Gastroesophageal sphincter (tissue), 3 donors: ENCODE measurements around the gene USP43.

Experiments
- POLR2A ChIP-seq, 2 donors: fragments of 450-650 bp; IDR thresholded peaks; one replicate each; pipeline ENCODE4 v1.6.1; 2017; ENCODE audit warnings: antibody characterized with exemption in 2 of 2, mild to moderate bottlenecking in 2 of 2, moderate library complexity in 1 of 2
- POLR2AphosphoS5 ChIP-seq: sonication (generic); formaldehyde crosslinking; IDR thresholded peaks from one replicate; pipeline ENCODE4 v1.6.1; 2017; ENCODE audit warnings: antibody characterized with exemption
- TF ChIP-seq, protein P1 (sequence below), 4 experiments: fragments of 200-600 bp in 2 of 4; fragments of 450-650 bp in 2 of 4; sonication (generic) in 1 of 4; IDR thresholded peaks; one replicate each; pipeline ENCODE4 v1.5.1; 2017 to 2019; ENCODE audit warnings: antibody characterized with exemption in 4 of 4, mild to moderate bottlenecking in 2 of 4, moderate library complexity in 2 of 4

DNA sequence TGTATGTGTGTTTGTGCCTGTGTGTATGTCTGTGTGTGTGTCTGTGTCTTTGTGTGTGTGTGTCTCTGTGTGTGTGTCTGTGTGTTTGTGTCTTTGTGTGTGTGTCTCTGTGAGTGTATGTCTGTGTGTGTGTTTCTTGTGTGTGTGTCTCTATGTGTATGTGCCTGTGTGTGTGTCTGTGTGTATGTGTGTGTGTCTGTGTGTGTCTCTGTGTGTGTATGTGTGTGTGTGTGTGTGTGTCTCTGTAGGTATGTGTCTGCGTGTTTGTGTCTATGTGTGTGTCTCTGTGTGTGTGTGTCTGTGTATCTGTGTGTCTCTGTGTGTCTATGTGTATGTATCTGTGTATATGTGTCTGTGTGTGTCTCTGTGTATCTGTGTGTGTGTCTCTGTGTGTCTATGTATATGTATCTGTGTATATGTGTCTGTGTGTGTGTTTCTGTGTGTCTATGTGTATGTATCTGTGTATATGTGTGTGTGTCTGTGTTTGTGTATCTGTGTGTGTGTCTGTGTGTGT is 70.2 kb downstream of the USP43 start:
- TF ChIP-seq, protein P1, sequence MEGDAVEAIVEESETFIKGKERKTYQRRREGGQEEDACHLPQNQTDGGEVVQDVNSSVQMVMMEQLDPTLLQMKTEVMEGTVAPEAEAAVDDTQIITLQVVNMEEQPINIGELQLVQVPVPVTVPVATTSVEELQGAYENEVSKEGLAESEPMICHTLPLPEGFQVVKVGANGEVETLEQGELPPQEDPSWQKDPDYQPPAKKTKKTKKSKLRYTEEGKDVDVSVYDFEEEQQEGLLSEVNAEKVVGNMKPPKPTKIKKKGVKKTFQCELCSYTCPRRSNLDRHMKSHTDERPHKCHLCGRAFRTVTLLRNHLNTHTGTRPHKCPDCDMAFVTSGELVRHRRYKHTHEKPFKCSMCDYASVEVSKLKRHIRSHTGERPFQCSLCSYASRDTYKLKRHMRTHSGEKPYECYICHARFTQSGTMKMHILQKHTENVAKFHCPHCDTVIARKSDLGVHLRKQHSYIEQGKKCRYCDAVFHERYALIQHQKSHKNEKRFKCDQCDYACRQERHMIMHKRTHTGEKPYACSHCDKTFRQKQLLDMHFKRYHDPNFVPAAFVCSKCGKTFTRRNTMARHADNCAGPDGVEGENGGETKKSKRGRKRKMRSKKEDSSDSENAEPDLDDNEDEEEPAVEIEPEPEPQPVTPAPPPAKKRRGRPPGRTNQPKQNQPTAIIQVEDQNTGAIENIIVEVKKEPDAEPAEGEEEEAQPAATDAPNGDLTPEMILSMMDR (IDR thresholded peaks at IDR 0.05): no peak
- TF ChIP-seq POLR2A (IDR thresholded peaks at IDR 0.05) (no peak), POLR2AphosphoS5 (no peak)
